ENCODE results near the gene LOXL1.
A peak's percentile ranks its signal among the peaks of the same experiment; 100 is the strongest.

Gene LOXL1

GRCh38 chr15:73926219-73927002 lies at the start of gene LOXL1:
Gene LOXL1, plus strand, starts transcription at chr15:73926462. Its CDS starts 322 bp downstream, at chr15:73926784.
- peak; percentile 11 for DNase-seq

GRCh38 chr15:73879426-73879825 lies 46.8 kb upstream of the LOXL1 start:
- no peak for DNase-seq

- no peak for DNase-seq
Measured at GRCh38 chr15:73881579-73882320, 44.5 kb upstream of the LOXL1 start.

GRCh38 chr15:73882761-73883419 lies 43.4 kb upstream of the LOXL1 start:
- DNase-seq = no peak

- no peak for DNase-seq
Measured at GRCh38 chr15:73884159-73884558, 42.1 kb upstream of the LOXL1 start.

- no peak for DNase-seq
Measured at GRCh38 chr15:73885954-73886700, 40.1 kb upstream of the LOXL1 start.

- no peak for DNase-seq
Measured at GRCh38 chr15:73886717-73887345, 39.4 kb upstream of the LOXL1 start.

GRCh38 chr15:73887481-73887880 lies 38.8 kb upstream of the LOXL1 start:
- DNase-seq = no peak

GRCh38 chr15:73888224-73889041 lies 37.8 kb upstream of the LOXL1 start:
- DNase-seq = no peak

GRCh38 chr15:73889053-73889761 lies 37.1 kb upstream of the LOXL1 start:
- no peak for DNase-seq

GRCh38 chr15:73889762-73890124 lies 36.5 kb upstream of the LOXL1 start:
- no peak for DNase-seq

GRCh38 chr15:73891328-73892315 lies 34.6 kb upstream of the LOXL1 start:
- DNase-seq = no peak

GRCh38 chr15:73892446-73893226 lies 33.6 kb upstream of the LOXL1 start:
- DNase-seq = no peak

- no peak for DNase-seq
Measured at GRCh38 chr15:73894133-73894814, 32.0 kb upstream of the LOXL1 start.

- no peak for DNase-seq
Measured at GRCh38 chr15:73897441-73898261, 28.6 kb upstream of the LOXL1 start.

- no peak for DNase-seq
Measured at GRCh38 chr15:73899197-73900094, 26.8 kb upstream of the LOXL1 start.

Measured in NCI-H1105 treated with DMSO at 0.1 percent for 48 hours (cell line).